HL-60/S4 treated with phorbol 12-myristate 13-acetate at 8.2 ng/mL for 4 days and 3 days (cell line): ENCODE data around the gene PDE6D.

Experiments used
- in situ Hi-C: fragments of 300-500 bp; cut with MboI; formaldehyde crosslinking; loops from 2 replicates; pipeline ENCODE4 v1.15.0; 2022; ENCODE audit warnings: low sequenced_read_pairs

The PDE6D gene

GRCh38 chr2:231720987-231721966, 59.8 kb downstream of the PDE6D start:
- in situ Hi-C loops, result no loop called here

GRCh38 chr2:231720292-231720986, 60.6 kb downstream of the PDE6D start:
- in situ Hi-C loops, result no loop called here

GRCh38 chr2:231718799-231719198, 62.3 kb downstream of the PDE6D start:
- in situ Hi-C loops, result loop anchor here (10.0 kb wide), 1 partner anchor 104 kb away; no protein-coding TSS in a partner anchor

GRCh38 chr2:231717281-231718171, 63.6 kb downstream of the PDE6D start:
- in situ Hi-C loops, result loop anchor here (10.0 kb wide), 1 partner anchor 103 kb away; no protein-coding TSS in a partner anchor

- in situ Hi-C loops, result loop anchor here (10.0 kb wide), 1 partner anchor 102 kb away; no protein-coding TSS in a partner anchor
Observed at GRCh38 chr2:231716666-231717280, 64.3 kb downstream of the PDE6D start.

GRCh38 chr2:231715988-231716616, 65.0 kb downstream of the PDE6D start:
- in situ Hi-C loops, result loop anchor here (10.0 kb wide), 1 partner anchor 101 kb away; no protein-coding TSS in a partner anchor

- in situ Hi-C loops, result loop anchor here (10.0 kb wide), 1 partner anchor 101 kb away; no protein-coding TSS in a partner anchor
Observed at GRCh38 chr2:231715499-231715837, 65.6 kb downstream of the PDE6D start.

- in situ Hi-C loops, result loop anchor here (10.0 kb wide), 1 partner anchor 100 kb away; no protein-coding TSS in a partner anchor
Observed at GRCh38 chr2:231714639-231715498, 66.2 kb downstream of the PDE6D start.

GRCh38 chr2:231713730-231714638, 67.1 kb downstream of the PDE6D start:
- in situ Hi-C loops, result loop anchor here (10.0 kb wide), 1 partner anchor 99 kb away; no protein-coding TSS in a partner anchor

GRCh38 chr2:231713406-231713729, 67.7 kb downstream of the PDE6D start:
- in situ Hi-C loops, result loop anchor here (10.0 kb wide), 1 partner anchor 99 kb away; no protein-coding TSS in a partner anchor

GRCh38 chr2:231712451-231713021, 68.5 kb downstream of the PDE6D start:
- in situ Hi-C loops, result loop anchor here (10.0 kb wide), 1 partner anchor 98 kb away; no protein-coding TSS in a partner anchor

- in situ Hi-C loops, result loop anchor here (10.0 kb wide), 1 partner anchor 97 kb away; no protein-coding TSS in a partner anchor
Observed at GRCh38 chr2:231711677-231712450, 69.2 kb downstream of the PDE6D start.

- in situ Hi-C loops, result loop anchor here (10.0 kb wide), 1 partner anchor 96 kb away; no protein-coding TSS in a partner anchor
Observed at GRCh38 chr2:231710799-231711676, 70.0 kb downstream of the PDE6D start.

GRCh38 chr2:231709981-231710798, 70.9 kb downstream of the PDE6D start:
- in situ Hi-C loops, result loop anchor here (10.0 kb wide), 1 partner anchor 95 kb away; no protein-coding TSS in a partner anchor
